WTC11 (cell line): Measurements from ENCODE around the gene FTH1.

Source experiments
- CBFB ChIP-seq: sonication (generic); formaldehyde crosslinking; IDR thresholded peaks from 2 replicates; pipeline ENCODE4 v1.8.1; 2022; ENCODE audit warnings: mild to moderate bottlenecking, low read depth, missing genetic modification reagents
- FOXJ3 ChIP-seq: sonication (generic); formaldehyde crosslinking; IDR thresholded peaks from 2 replicates; pipeline ENCODE4 v1.9.0; 2021; ENCODE audit warnings: missing genetic modification reagents, mild to moderate bottlenecking, borderline replicate concordance
- GABPB1 ChIP-seq: sonication (generic); formaldehyde crosslinking; IDR thresholded peaks from 2 replicates; pipeline ENCODE4 v1.8.1; 2023; ENCODE audit warnings: mild to moderate bottlenecking, missing genetic modification reagents
- IRF2 ChIP-seq: sonication (generic); formaldehyde crosslinking; IDR thresholded peaks from 2 replicates; pipeline ENCODE4 v1.8.0; 2022; ENCODE audit warnings: low read depth, missing genetic modification reagents, borderline replicate concordance
- RELA ChIP-seq: sonication (generic); formaldehyde crosslinking; IDR thresholded peaks from 2 replicates; pipeline ENCODE4 v1.8.1; 2022; ENCODE audit warnings: missing genetic modification reagents, mild to moderate bottlenecking, borderline replicate concordance
- RORB ChIP-seq: fragments of 250-450 bp; sonication (Bioruptor Pico); IDR thresholded peaks from 2 replicates; pipeline ENCODE4 v1.9.0; 2021; ENCODE audit warnings: mild to moderate bottlenecking
- SP1 ChIP-seq: sonication (generic); formaldehyde crosslinking; conservative IDR thresholded peaks from 2 replicates; pipeline ENCODE4 v1.8.1; 2022; ENCODE audit warnings: missing genetic modification reagents
- ZNF121 ChIP-seq: sonication (generic); formaldehyde crosslinking; IDR thresholded peaks from 2 replicates; pipeline ENCODE4 v1.8.0; 2023; ENCODE audit warnings: missing genetic modification reagents
- ZNF138 ChIP-seq: sonication (generic); formaldehyde crosslinking; conservative IDR thresholded peaks from 2 replicates; pipeline ENCODE4 v1.8.1; 2022; ENCODE audit warnings: mild to moderate bottlenecking, moderate library complexity, missing genetic modification reagents
- TF ChIP-seq, protein P1 (sequence below): sonication (generic); formaldehyde crosslinking; IDR thresholded peaks from 2 replicates; pipeline ENCODE4 v1.8.1; 2022; ENCODE audit warnings: low read depth, mild to moderate bottlenecking, moderate library complexity, missing genetic modification reagents, borderline replicate concordance
- TF ChIP-seq, protein P2 (sequence below): fragments of 200-600 bp; IDR thresholded peaks from 2 replicates; pipeline ENCODE4 v1.8.0; 2022; ENCODE audit warnings: antibody characterized with exemption
- TF ChIP-seq, protein P3 (sequence below): sonication (generic); formaldehyde crosslinking; IDR thresholded peaks from 2 replicates; pipeline ENCODE4 v1.8.0; 2022; ENCODE audit warnings: mild to moderate bottlenecking, missing genetic modification reagents

GRCh38 chr11:61919705-61920631, 47.5 kb downstream of the FTH1 start:
- TF ChIP-seq, protein P1, sequence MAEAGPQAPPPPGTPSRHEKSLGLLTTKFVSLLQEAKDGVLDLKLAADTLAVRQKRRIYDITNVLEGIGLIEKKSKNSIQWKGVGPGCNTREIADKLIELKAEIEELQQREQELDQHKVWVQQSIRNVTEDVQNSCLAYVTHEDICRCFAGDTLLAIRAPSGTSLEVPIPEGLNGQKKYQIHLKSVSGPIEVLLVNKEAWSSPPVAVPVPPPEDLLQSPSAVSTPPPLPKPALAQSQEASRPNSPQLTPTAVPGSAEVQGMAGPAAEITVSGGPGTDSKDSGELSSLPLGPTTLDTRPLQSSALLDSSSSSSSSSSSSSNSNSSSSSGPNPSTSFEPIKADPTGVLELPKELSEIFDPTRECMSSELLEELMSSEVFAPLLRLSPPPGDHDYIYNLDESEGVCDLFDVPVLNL (CRISPR knock-in tag) = no peak
- TF ChIP-seq, protein P2, sequence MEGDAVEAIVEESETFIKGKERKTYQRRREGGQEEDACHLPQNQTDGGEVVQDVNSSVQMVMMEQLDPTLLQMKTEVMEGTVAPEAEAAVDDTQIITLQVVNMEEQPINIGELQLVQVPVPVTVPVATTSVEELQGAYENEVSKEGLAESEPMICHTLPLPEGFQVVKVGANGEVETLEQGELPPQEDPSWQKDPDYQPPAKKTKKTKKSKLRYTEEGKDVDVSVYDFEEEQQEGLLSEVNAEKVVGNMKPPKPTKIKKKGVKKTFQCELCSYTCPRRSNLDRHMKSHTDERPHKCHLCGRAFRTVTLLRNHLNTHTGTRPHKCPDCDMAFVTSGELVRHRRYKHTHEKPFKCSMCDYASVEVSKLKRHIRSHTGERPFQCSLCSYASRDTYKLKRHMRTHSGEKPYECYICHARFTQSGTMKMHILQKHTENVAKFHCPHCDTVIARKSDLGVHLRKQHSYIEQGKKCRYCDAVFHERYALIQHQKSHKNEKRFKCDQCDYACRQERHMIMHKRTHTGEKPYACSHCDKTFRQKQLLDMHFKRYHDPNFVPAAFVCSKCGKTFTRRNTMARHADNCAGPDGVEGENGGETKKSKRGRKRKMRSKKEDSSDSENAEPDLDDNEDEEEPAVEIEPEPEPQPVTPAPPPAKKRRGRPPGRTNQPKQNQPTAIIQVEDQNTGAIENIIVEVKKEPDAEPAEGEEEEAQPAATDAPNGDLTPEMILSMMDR = no peak
- TF ChIP-seq CBFB (CRISPR knock-in tag) (no peak), IRF2 (CRISPR knock-in tag) (no peak), ZNF121 (no peak), SP1 (no peak), RELA (CRISPR knock-in tag) (no peak), GABPB1 (CRISPR knock-in tag) (no peak), RORB (CRISPR knock-in tag) (no peak), FOXJ3 (CRISPR knock-in tag) (no peak), ZNF138 (CRISPR knock-in tag) (no peak)
- TF ChIP-seq, protein P3, sequence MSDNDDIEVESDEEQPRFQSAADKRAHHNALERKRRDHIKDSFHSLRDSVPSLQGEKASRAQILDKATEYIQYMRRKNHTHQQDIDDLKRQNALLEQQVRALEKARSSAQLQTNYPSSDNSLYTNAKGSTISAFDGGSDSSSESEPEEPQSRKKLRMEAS (CRISPR knock-in tag) = no peak
